Activated CD4-positive, alpha-beta T cell treated with anti-CD3 and anti-CD28 coated beads, Interleukin-2, amount 10 ng/mL, durations not matched to agents 7 days and 5 days (primary cell): Measurements from ENCODE around the gene NRP1. TPM values are rescaled to one million over a fixed set of nuclear protein-coding genes. Genes with fewer than 3 reads are reported as not detected.

ENCODE experiments used
- CTCF ChIA-PET: fragments of 350-600 bp; sonication (Branson Sonifier 250); formaldehyde crosslinking; loops from one replicate; lab custom pipeline; 2021; ENCODE audit warnings: antibody characterized with exemption; lab: Charles Lee
- POLR2A ChIA-PET: fragments of 350-600 bp; sonication (Branson Sonifier 250); formaldehyde crosslinking; loops from one replicate; lab custom pipeline; 2021; ENCODE audit warnings: antibody characterized with exemption; lab: Charles Lee
- DNase-seq: peaks from one replicate; pipeline ENCODE4 v3.0.0-alpha.2; 2020
- H3K27ac Mint-ChIP-seq: one replicate; pipeline ENCODE4 v1.8.0; 2021; ENCODE audit warnings: mild to moderate bottlenecking, moderate library complexity, mixed read lengths
- H3K27me3 Mint-ChIP-seq: one replicate; pipeline ENCODE4 v1.8.0; 2021; ENCODE audit warnings: mixed read lengths
- H3K36me3 Mint-ChIP-seq: one replicate; pipeline ENCODE4 v1.8.0; 2021; ENCODE audit warnings: low read depth, mixed read lengths
- H3K4me1 Mint-ChIP-seq: one replicate; pipeline ENCODE4 v1.8.0; 2021; ENCODE audit warnings: mixed read lengths
- H3K4me3 Mint-ChIP-seq: one replicate; pipeline ENCODE4 v1.8.0; 2021; ENCODE audit warnings: mild to moderate bottlenecking, moderate library complexity, mixed read lengths
- H3K9me3 Mint-ChIP-seq: one replicate; pipeline ENCODE4 v1.8.0; 2021; ENCODE audit warnings: mixed read lengths
- total RNA-seq, 2 experiments: library from RNA; stranded (reverse); gene quantifications; one replicate each; pipeline ENCODE4 v1.2.3, GENCODE V29; 2021

NRP1 gene
- total RNA-seq, 2 experiments from 2014 or later: 0.40 TPM

DNA sequence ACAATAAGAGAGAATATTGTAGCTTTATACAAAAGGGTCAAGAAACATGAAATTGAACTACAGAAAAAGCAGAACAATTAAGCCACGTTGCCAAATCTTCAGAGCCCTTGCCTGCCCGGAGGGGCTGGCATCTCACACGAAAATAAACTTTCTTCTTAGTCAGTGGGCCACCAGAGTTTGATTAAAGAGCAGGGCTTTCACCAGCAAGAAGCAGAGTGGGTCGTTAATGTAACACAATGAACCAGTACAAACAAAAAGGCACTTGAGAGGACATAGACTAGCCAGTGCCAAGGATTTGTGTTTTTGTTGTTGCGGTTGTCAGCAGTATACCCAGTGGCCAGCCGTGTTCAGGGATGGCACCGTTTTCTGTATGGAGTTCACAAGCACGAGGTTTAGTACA is 155.4 kb downstream of the NRP1 start:
- ChIA-PET POLR2A (no interaction called here), CTCF (no interaction called here)
- Mint-ChIP-seq H3K27me3 (peaks cover 26% of the 10 kb centered on the region), H3K4me3 (no peak overlapping the region), H3K27ac (no peak overlapping the region), H3K9me3 (no peaks in the 10 kb centered on the region), H3K36me3 (no peaks in the 10 kb centered on the region), H3K4me1 (no peaks in the 10 kb centered on the region)
- DNase-seq: no peak

DNA sequence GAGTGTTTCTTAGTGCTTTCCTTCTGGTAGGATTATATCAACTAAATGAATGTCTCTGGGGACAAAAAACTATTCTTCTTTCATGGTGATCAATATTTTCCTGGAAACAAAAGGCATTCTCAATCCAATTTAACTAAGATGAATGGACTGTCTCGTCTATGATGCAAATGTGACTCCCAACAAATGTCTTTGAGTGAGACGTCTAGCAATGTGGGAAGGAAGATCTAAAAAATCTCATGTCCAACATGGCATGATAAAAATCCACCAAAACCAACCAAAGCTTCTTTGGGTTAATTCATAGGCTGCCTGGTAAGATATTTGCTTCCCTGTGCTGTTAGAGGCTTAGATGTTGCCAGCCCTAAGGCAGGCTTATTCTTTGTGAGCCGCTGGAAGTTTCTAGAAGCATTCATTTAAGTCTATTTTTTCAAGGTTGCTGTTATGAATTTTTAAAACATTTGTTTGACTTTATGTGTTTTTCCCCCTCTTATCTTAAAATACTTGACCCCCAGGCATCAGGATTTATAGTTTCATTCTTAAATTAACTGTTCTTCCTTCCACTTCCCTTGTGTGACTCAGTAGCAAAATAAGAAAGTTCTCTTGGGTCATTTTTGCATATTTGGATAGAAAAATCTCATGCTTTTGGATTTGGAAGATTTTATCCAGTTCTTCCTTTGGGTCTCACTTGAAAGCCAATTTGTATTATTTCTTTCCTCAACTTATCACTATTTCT is 156.3 kb downstream of the NRP1 start:
- H3K36me3 Mint-ChIP-seq: no peaks in the 10 kb centered on the region
- H3K4me3 Mint-ChIP-seq: no peak overlapping the region
- no peaks in the 10 kb centered on the region for H3K4me1 Mint-ChIP-seq
- ChIA-PET CTCF (no interaction called here), POLR2A (no interaction called here)
- H3K9me3 Mint-ChIP-seq: no peaks in the 10 kb centered on the region
- peaks cover 24% of the 10 kb centered on the region for H3K27me3 Mint-ChIP-seq
- H3K27ac Mint-ChIP-seq: no peak overlapping the region
- no peak for DNase-seq

DNA sequence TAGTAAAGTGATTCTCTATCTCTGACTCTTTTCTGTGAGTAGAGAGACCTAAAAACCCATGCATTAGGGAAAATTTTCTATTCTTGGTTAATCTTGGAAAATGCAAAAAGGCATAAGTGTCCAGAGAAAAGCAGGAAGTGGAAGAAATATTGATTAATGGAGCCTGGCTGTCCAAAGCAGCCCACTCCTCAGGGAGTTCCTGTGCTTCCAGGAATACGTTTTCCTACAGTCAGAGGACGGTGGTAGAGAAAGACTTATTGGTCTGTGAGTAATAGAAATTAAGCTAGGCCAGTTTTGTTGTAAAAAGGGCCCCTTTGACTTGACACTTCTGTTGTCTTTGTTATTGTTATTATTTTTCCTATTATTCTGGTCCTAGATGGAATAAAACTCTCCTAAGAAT is 157.8 kb downstream of the NRP1 start:
- Mint-ChIP-seq H3K36me3 (no peaks in the 10 kb centered on the region), H3K9me3 (no peaks in the 10 kb centered on the region), H3K4me3 (no peak overlapping the region), H3K27me3 (peaks cover 24% of the 10 kb centered on the region), H3K27ac (no peak overlapping the region), H3K4me1 (no peaks in the 10 kb centered on the region)
- ChIA-PET CTCF (no interaction called here), POLR2A (no interaction called here)
- no peak for DNase-seq

- no peak for DNase-seq
- H3K9me3 Mint-ChIP-seq: no peaks in the 10 kb centered on the region
- no peak overlapping the region for H3K4me3 Mint-ChIP-seq
- H3K27ac Mint-ChIP-seq: no peak overlapping the region
- POLR2A ChIA-PET: no interaction called here
- peaks cover 28% of the 10 kb centered on the region for H3K27me3 Mint-ChIP-seq
- CTCF ChIA-PET: no interaction called here
- H3K36me3 Mint-ChIP-seq: no peaks in the 10 kb centered on the region
- H3K4me1 Mint-ChIP-seq: no peaks in the 10 kb centered on the region
These were observed 159.6 kb downstream of the NRP1 start for GRCh38 chr10:33174674-33175434.

- Mint-ChIP-seq H3K4me3 (no peak overlapping the region), H3K4me1 (peaks cover 4% of the 10 kb centered on the region), H3K36me3 (no peaks in the 10 kb centered on the region), H3K27me3 (peaks cover 9% of the 10 kb centered on the region), H3K27ac (no peak overlapping the region), H3K9me3 (no peaks in the 10 kb centered on the region)
- ChIA-PET CTCF (interaction anchor here (0.7 kb wide), 1 partner anchor 469 kb away, joined by 4 read pairs; no protein-coding TSS in a partner anchor), POLR2A (no interaction called here)
- DNase-seq: no peak
These were observed 168.6 kb downstream of the NRP1 start for GRCh38 chr10:33165911-33166310.

GRCh38 chr10:33164060-33164709 is 170.3 kb downstream of the NRP1 start:
- no peaks in the 10 kb centered on the region for H3K36me3 Mint-ChIP-seq
- POLR2A ChIA-PET: no interaction called here
- H3K9me3 Mint-ChIP-seq: no peaks in the 10 kb centered on the region
- peaks cover 4% of the 10 kb centered on the region for H3K4me1 Mint-ChIP-seq
- no peak overlapping the region for H3K4me3 Mint-ChIP-seq
- no peak overlapping the region for H3K27ac Mint-ChIP-seq
- no peak for DNase-seq
- CTCF ChIA-PET: interaction anchor here (0.6 to 2.6 kb wide), 3 partner anchors 11 to 919 kb away, joined by 4 to 5 read pairs (median 5); no protein-coding TSS in a partner anchor
- peaks cover 9% of the 10 kb centered on the region for H3K27me3 Mint-ChIP-seq

GRCh38 chr10:33162248-33162575 is 172.3 kb downstream of the NRP1 start:
- DNase-seq: no peak
- no peak overlapping the region for H3K4me3 Mint-ChIP-seq
- H3K9me3 Mint-ChIP-seq: no peaks in the 10 kb centered on the region
- H3K4me1 Mint-ChIP-seq: peaks cover 4% of the 10 kb centered on the region
- H3K27ac Mint-ChIP-seq: no peak overlapping the region
- no peaks in the 10 kb centered on the region for H3K36me3 Mint-ChIP-seq
- POLR2A ChIA-PET: no interaction called here
- CTCF ChIA-PET: interaction anchor here (1.9 kb wide), 1 partner anchor 31 kb away, joined by 5 read pairs; no protein-coding TSS in a partner anchor
- peaks cover 6% of the 10 kb centered on the region for H3K27me3 Mint-ChIP-seq

GRCh38 chr10:33161550-33162247 is 172.8 kb downstream of the NRP1 start:
- ChIA-PET CTCF (interaction anchor here (1.9 kb wide), 1 partner anchor 31 kb away, joined by 5 read pairs; no protein-coding TSS in a partner anchor), POLR2A (no interaction called here)
- H3K36me3 Mint-ChIP-seq: no peaks in the 10 kb centered on the region
- no peak for DNase-seq
- peaks cover 4% of the 10 kb centered on the region for H3K4me1 Mint-ChIP-seq
- H3K27me3 Mint-ChIP-seq: peaks cover 6% of the 10 kb centered on the region
- no peak overlapping the region for H3K27ac Mint-ChIP-seq
- no peaks in the 10 kb centered on the region for H3K9me3 Mint-ChIP-seq
- no peak overlapping the region for H3K4me3 Mint-ChIP-seq

DNA sequence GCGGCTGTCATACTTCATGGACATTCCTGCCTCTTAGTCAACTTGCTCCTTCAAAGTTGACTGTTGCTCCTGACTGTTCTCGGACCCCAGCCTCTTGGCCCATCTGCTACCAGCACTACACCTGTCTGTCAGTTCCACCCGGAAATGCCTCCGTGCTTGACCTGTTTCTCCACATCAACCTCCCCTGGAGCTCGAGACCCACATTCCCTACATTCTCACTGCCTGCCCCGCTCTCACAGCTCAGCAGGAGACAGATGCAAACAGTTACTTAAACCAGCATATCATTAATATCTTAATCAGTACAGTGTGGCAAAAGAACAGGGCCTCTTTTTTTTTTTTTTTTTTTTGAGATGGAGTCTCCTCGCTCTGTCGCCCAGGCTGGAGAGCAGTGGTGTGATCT is 174.3 kb downstream of the NRP1 start:
- no peak for DNase-seq
- H3K27me3 Mint-ChIP-seq: peaks cover 4% of the 10 kb centered on the region
- H3K36me3 Mint-ChIP-seq: no peaks in the 10 kb centered on the region
- H3K4me1 Mint-ChIP-seq: peaks cover 14% of the 10 kb centered on the region
- no peak overlapping the region for H3K27ac Mint-ChIP-seq
- no peaks in the 10 kb centered on the region for H3K9me3 Mint-ChIP-seq
- no peak overlapping the region for H3K4me3 Mint-ChIP-seq
- CTCF ChIA-PET: interaction anchor here (1.2 kb wide), 1 partner anchor 34 kb away, joined by 4 read pairs; no protein-coding TSS in a partner anchor
- POLR2A ChIA-PET: no interaction called here

- CTCF ChIA-PET: interaction anchor here (0.5 kb wide), 1 partner anchor 1030 kb away, joined by 3 read pairs; no protein-coding TSS in a partner anchor
- no peak for DNase-seq
- no peak overlapping the region for H3K27ac Mint-ChIP-seq
- POLR2A ChIA-PET: no interaction called here
- H3K4me1 Mint-ChIP-seq: peaks cover 36% of the 10 kb centered on the region
- peaks cover 2% of the 10 kb centered on the region for H3K27me3 Mint-ChIP-seq
- H3K9me3 Mint-ChIP-seq: peaks cover 2% of the 10 kb centered on the region
- H3K4me3 Mint-ChIP-seq: no peak overlapping the region
- peaks cover 2% of the 10 kb centered on the region for H3K36me3 Mint-ChIP-seq
These were observed 177.4 kb downstream of the NRP1 start for GRCh38 chr10:33157103-33157502.

GRCh38 chr10:33155720-33156638 is 178.5 kb downstream of the NRP1 start:
- Mint-ChIP-seq H3K4me3 (no peak overlapping the region), H3K27me3 (peaks cover 2% of the 10 kb centered on the region), H3K9me3 (peaks cover 2% of the 10 kb centered on the region), H3K36me3 (peaks cover 5% of the 10 kb centered on the region), H3K27ac (peak overlapping the region; percentile 28), H3K4me1 (peaks cover 42% of the 10 kb centered on the region)
- peak; percentile 53 for DNase-seq
- POLR2A ChIA-PET: interaction anchor here (0.7 kb wide), 1 partner anchor 26 kb away, joined by 5 read pairs; no protein-coding TSS in a partner anchor
- CTCF ChIA-PET: interaction anchor here (0.7 to 1.8 kb wide), 9 partner anchors 13 to 147 kb away, joined by 3 to 9 read pairs (median 5); no protein-coding TSS in a partner anchor
